Fibroblast of skin of abdomen (primary cell): Measurements from ENCODE around the gene GALK1.

ENCODE experiments used
- DNase-seq: peaks from one replicate; pipeline ENCODE4 v3.0.0-alpha.2; 2013

GALK1 gene

GRCh38 chr17:75749545-75750389, 15.2 kb downstream of the GALK1 start:
- DNase-seq: peak; percentile 54

- DNase-seq: no peak
Measured at GRCh38 chr17:75748706-75749105, 16.3 kb downstream of the GALK1 start.

- no peak for DNase-seq
Measured at GRCh38 chr17:75743625-75744206, 21.3 kb downstream of the GALK1 start.

GRCh38 chr17:75742337-75742736, 22.7 kb downstream of the GALK1 start:
- DNase-seq: no peak

- DNase-seq: no peak
Measured at GRCh38 chr17:75740631-75741077, 24.3 kb downstream of the GALK1 start.

GRCh38 chr17:75740215-75740614, 24.8 kb downstream of the GALK1 start:
- no peak for DNase-seq

GRCh38 chr17:75739801-75740200, 25.2 kb downstream of the GALK1 start:
- no peak for DNase-seq

GRCh38 chr17:75739174-75739573, 25.8 kb downstream of the GALK1 start:
- DNase-seq: no peak

- peak; percentile 29 for DNase-seq
Measured at GRCh38 chr17:75738218-75738802, 26.7 kb downstream of the GALK1 start.

- no peak for DNase-seq
Measured at GRCh38 chr17:75737133-75737962, 27.6 kb downstream of the GALK1 start.

GRCh38 chr17:75736173-75736835, 28.7 kb downstream of the GALK1 start:
- DNase-seq: no peak

GRCh38 chr17:75734674-75735294, 30.2 kb downstream of the GALK1 start:
- DNase-seq: no peak

GRCh38 chr17:75733471-75733870, 31.5 kb downstream of the GALK1 start:
- no peak for DNase-seq

- no peak for DNase-seq
Measured at GRCh38 chr17:75731716-75732498, 33.1 kb downstream of the GALK1 start.

GRCh38 chr17:75731086-75731715, 33.8 kb downstream of the GALK1 start:
- no peak for DNase-seq

- no peak for DNase-seq
Measured at GRCh38 chr17:75730065-75730464, 34.9 kb downstream of the GALK1 start.

GRCh38 chr17:75729351-75729750, 35.6 kb downstream of the GALK1 start:
- no peak for DNase-seq

- DNase-seq: no peak
Measured at GRCh38 chr17:75727391-75727790, 37.6 kb downstream of the GALK1 start.

- no peak for DNase-seq
Measured at GRCh38 chr17:75725504-75725903, 39.5 kb downstream of the GALK1 start.
